Uterus (tissue), 4 donors: Measurements from ENCODE around the gene PTPRC. TPM values are rescaled to one million over a fixed set of nuclear protein-coding genes. Genes with fewer than 3 reads are reported as not detected.

ENCODE experiments used
- DNase-seq, 2 donors: peaks; one replicate each; pipeline ENCODE4 v3.0.0-alpha.2; 2019 to 2020
- H3K27ac ChIP-seq, 2 donors: fragments of 200-600 bp; sonication (generic); 1 replicate in 1 of 2; 2 replicates in 1 of 2; pipeline ENCODE4 v1.5.1; 2016 to 2018
- H3K27me3 ChIP-seq, 2 donors: fragments of 200-600 bp; sonication (generic); one replicate each; pipeline ENCODE4 v1.5.1; 2018 to 2019; ENCODE audit warnings: control low read depth in 1 of 2
- H3K36me3 ChIP-seq, 2 donors: fragments of 200-600 bp; sonication (generic); one replicate each; pipeline ENCODE4 v1.5.1; 2019; ENCODE audit warnings: control low read depth in 1 of 2
- H3K4me1 ChIP-seq, 2 donors: fragments of 200-600 bp; sonication (generic); one replicate each; pipeline ENCODE4 v1.5.1; 2018 to 2019; ENCODE audit warnings: control low read depth in 1 of 2
- H3K4me3 ChIP-seq, 2 donors: fragments of 200-600 bp; sonication (generic); 1 replicate in 1 of 2; 2 replicates in 1 of 2; pipeline ENCODE4 v1.5.1; 2018 to 2019; ENCODE audit warnings: mild to moderate bottlenecking in 1 of 2
- H3K9me3 ChIP-seq, 2 donors: fragments of 200-600 bp; sonication (generic); one replicate each; pipeline ENCODE4 v1.5.1; 2019; ENCODE audit warnings: control low read depth in 1 of 2
- CTCF ChIP-seq, 4 experiments: fragments of 200-600 bp in 2 of 4; fragments of 450-650 bp in 2 of 4; sonication (generic) in 2 of 4; IDR thresholded peaks; one replicate each; pipeline ENCODE4 v1.5.1; 2016 to 2019; ENCODE audit warnings: antibody characterized with exemption in 4 of 4, mild to moderate bottlenecking in 2 of 4, moderate library complexity in 1 of 4
- POLR2A ChIP-seq, 2 donors: fragments of 450-650 bp; IDR thresholded peaks; one replicate each; pipeline ENCODE4 v1.6.1; 2016; ENCODE audit warnings: antibody characterized with exemption in 2 of 2, mild to moderate bottlenecking in 1 of 2, moderate library complexity in 1 of 2
- intact Hi-C: fragments of 100-400 bp; cut with DNase I; formaldehyde crosslinking; loops from one replicate; pipeline ENCODE4 v1.15.1; 2023; ENCODE audit warnings: low total_unique reads
- total RNA-seq, 4 donors: library from RNA; depleted of rRNA in 3 of 4; stranded (reverse); fragments of >200 nt in 3 of 4; gene quantifications; one replicate each; pipeline versions ENCODE4 v1.1.0 to v1.2.4, GENCODE V29; 2014 to 2023
- donor health status: DM: yes; HTN: yes; CAD: no.

Gene PTPRC
- total RNA-seq, 4 donors from 2014 or later, result 12.7 to 28.7 (median 16.3) TPM

- H3K27ac ChIP-seq, result no peak overlapping the region
- H3K4me3 ChIP-seq, result no peak overlapping the region
- H3K36me3 ChIP-seq, result no peaks in the 10 kb centered on the region
- no peaks in the 10 kb centered on the region for H3K27me3 ChIP-seq
- no peaks in the 10 kb centered on the region for H3K4me1 ChIP-seq
- DNase-seq, result no peak
- no peaks in the 10 kb centered on the region for H3K9me3 ChIP-seq
- intact Hi-C loops, result no loop called here
- no peak for TF ChIP-seq POLR2A (IDR thresholded peaks at IDR 0.05)
- TF ChIP-seq CTCF (IDR thresholded peaks at IDR 0.05), result no peak
Observed at GRCh38 chr1:198772626-198773025, 133.8 kb downstream of the PTPRC start.

- H3K27me3 ChIP-seq, result no peaks in the 10 kb centered on the region
- intact Hi-C loops, result no loop called here
- no peak for DNase-seq
- no peak overlapping the region for H3K4me3 ChIP-seq
- no peaks in the 10 kb centered on the region for H3K9me3 ChIP-seq
- no peak for TF ChIP-seq POLR2A (IDR thresholded peaks at IDR 0.05)
- TF ChIP-seq CTCF (IDR thresholded peaks at IDR 0.05), result no peak
- no peaks in the 10 kb centered on the region for H3K36me3 ChIP-seq
- no peak overlapping the region for H3K27ac ChIP-seq
- H3K4me1 ChIP-seq, result no peaks in the 10 kb centered on the region
Observed at GRCh38 chr1:198773030-198773429, 134.2 kb downstream of the PTPRC start.

- H3K36me3 ChIP-seq, result no peaks in the 10 kb centered on the region
- H3K9me3 ChIP-seq, result no peaks in the 10 kb centered on the region
- intact Hi-C loops, result no loop called here
- H3K27me3 ChIP-seq, result no peaks in the 10 kb centered on the region
- no peaks in the 10 kb centered on the region for H3K4me1 ChIP-seq
- no peak for DNase-seq
- no peak overlapping the region for H3K4me3 ChIP-seq
- TF ChIP-seq POLR2A (IDR thresholded peaks at IDR 0.05) (no peak), CTCF (IDR thresholded peaks at IDR 0.05) (no peak)
- H3K27ac ChIP-seq, result no peak overlapping the region
Observed at GRCh38 chr1:198773523-198773922, 134.7 kb downstream of the PTPRC start.

- H3K27me3 ChIP-seq, result no peaks in the 10 kb centered on the region
- no peaks in the 10 kb centered on the region for H3K9me3 ChIP-seq
- H3K4me1 ChIP-seq, result no peaks in the 10 kb centered on the region
- no peaks in the 10 kb centered on the region for H3K36me3 ChIP-seq
- no peak for TF ChIP-seq CTCF (IDR thresholded peaks at IDR 0.05)
- TF ChIP-seq POLR2A (IDR thresholded peaks at IDR 0.05), result no peak
- no peak for DNase-seq
- intact Hi-C loops, result no loop called here
- H3K4me3 ChIP-seq, result no peak overlapping the region
- no peak overlapping the region for H3K27ac ChIP-seq
Observed at GRCh38 chr1:198774421-198774820, 135.6 kb downstream of the PTPRC start.

- no peak for DNase-seq
- H3K4me1 ChIP-seq, result no peaks in the 10 kb centered on the region
- no peak overlapping the region for H3K4me3 ChIP-seq
- no peaks in the 10 kb centered on the region for H3K27me3 ChIP-seq
- H3K27ac ChIP-seq, result peak overlapping the region in 1 of 2 donors; percentile 54
- H3K9me3 ChIP-seq, result no peaks in the 10 kb centered on the region
- no peaks in the 10 kb centered on the region for H3K36me3 ChIP-seq
- TF ChIP-seq POLR2A (IDR thresholded peaks at IDR 0.05), result no peak
- no peak for TF ChIP-seq CTCF (IDR thresholded peaks at IDR 0.05)
- intact Hi-C loops, result no loop called here
Observed at GRCh38 chr1:198775606-198776005, 136.8 kb downstream of the PTPRC start.
